ENCODE data around the gene TNFRSF13B. TPM values are rescaled to one million over a fixed set of nuclear protein-coding genes. Genes with fewer than 3 reads are reported as not detected.
"Not testable (repeated sequence)": the region's sequence is repeated elsewhere in the genome, so short reads cannot be mapped to it uniquely, and the experiment has no call there.

Gene TNFRSF13B
- total RNA-seq, 1 donor from 2014 or later, result not detected

GRCh38 chr17:16922386-16923096, 49.4 kb downstream of the TNFRSF13B start:
- no peak for DNase-seq
- intact Hi-C loops (cut with micrococcal nuclease), result no loop called here
- no peak for ATAC-seq

- ATAC-seq; DNase-seq; intact Hi-C loops (cut with micrococcal nuclease): not testable (repeated sequence)
These were observed 50.5 kb downstream of the TNFRSF13B start for GRCh38 chr17:16921451-16921850.

GRCh38 chr17:16920628-16921020, 51.3 kb downstream of the TNFRSF13B start:
- intact Hi-C loops (cut with micrococcal nuclease), result no loop called here
- peak; percentile 6 for DNase-seq
- ATAC-seq, result no peak

- DNase-seq (peak; percentile 10), ATAC-seq (no peak)
- intact Hi-C loops (cut with micrococcal nuclease), result no loop called here
These were observed 52.0 kb downstream of the TNFRSF13B start for GRCh38 chr17:16919663-16920627.

- DNase-seq, result no peak
- ATAC-seq, result no peak
- intact Hi-C loops (cut with micrococcal nuclease), result no loop called here
These were observed 53.5 kb downstream of the TNFRSF13B start for GRCh38 chr17:16918443-16918842.

- DNase-seq, result peak; percentile 10
- no peak for ATAC-seq
- intact Hi-C loops (cut with micrococcal nuclease), result no loop called here
These were observed 54.1 kb downstream of the TNFRSF13B start for GRCh38 chr17:16917671-16918394.

GRCh38 chr17:16916557-16916920, 55.4 kb downstream of the TNFRSF13B start:
- no peak for ATAC-seq
- no peak for DNase-seq
- intact Hi-C loops (cut with micrococcal nuclease), result no loop called here

GRCh38 chr17:16915752-16916556, 56.0 kb downstream of the TNFRSF13B start:
- DNase-seq (peak; percentile 65), ATAC-seq (peak; percentile 61)
- intact Hi-C loops (cut with micrococcal nuclease), result no loop called here

GRCh38 chr17:16913463-16913862, 58.5 kb downstream of the TNFRSF13B start:
- DNase-seq, result no peak
- no peak for ATAC-seq
- intact Hi-C loops (cut with micrococcal nuclease), result no loop called here

GRCh38 chr17:16912021-16912962, 59.6 kb downstream of the TNFRSF13B start:
- ATAC-seq (no peak), DNase-seq (peak; percentile 14)
- intact Hi-C loops (cut with micrococcal nuclease), result no loop called here

GRCh38 chr17:16911141-16911937, 60.6 kb downstream of the TNFRSF13B start:
- ATAC-seq (no peak), DNase-seq (peak; percentile 25)
- intact Hi-C loops (cut with micrococcal nuclease), result no loop called here

- intact Hi-C loops (cut with micrococcal nuclease), result no loop called here
- ATAC-seq (no peak), DNase-seq (no peak)
These were observed 61.6 kb downstream of the TNFRSF13B start for GRCh38 chr17:16910341-16910740.

- intact Hi-C loops (cut with micrococcal nuclease), result no loop called here
- DNase-seq (no peak), ATAC-seq (no peak)
These were observed 62.3 kb downstream of the TNFRSF13B start for GRCh38 chr17:16909472-16910246.

GRCh38 chr17:16908273-16908672, 63.6 kb downstream of the TNFRSF13B start:
- DNase-seq, result no peak
- ATAC-seq, result no peak
- intact Hi-C loops (cut with micrococcal nuclease), result no loop called here

- ATAC-seq (no peak), DNase-seq (no peak)
- intact Hi-C loops (cut with micrococcal nuclease), result no loop called here
These were observed 65.2 kb downstream of the TNFRSF13B start for GRCh38 chr17:16906680-16907079.

- intact Hi-C loops (cut with micrococcal nuclease), result no loop called here
- ATAC-seq, result no peak
- no peak for DNase-seq
These were observed 66.2 kb downstream of the TNFRSF13B start for GRCh38 chr17:16905593-16906191.

All from left ventricle myocardium superior (tissue), 1 donor.